GM12878 (cell line): ENCODE results near the gene RXYLT1.

Source experiments
- CBX3 ChIP-seq: fragments of 200-600 bp; sonication (generic); IDR thresholded peaks from 2 replicates; pipeline ENCODE4 v1.6.1; 2016; ENCODE audit warnings: low read depth, borderline replicate concordance
- CBX5 ChIP-seq: sonication (generic); IDR thresholded peaks from 2 replicates; pipeline ENCODE4 v1.6.1; 2016; ENCODE audit warnings: low read depth, moderate library complexity, mild to moderate bottlenecking, inconsistent platforms
- EED ChIP-seq: sonication (generic); IDR thresholded peaks from 2 replicates; pipeline ENCODE4 v1.6.1; 2016; ENCODE audit warnings: antibody characterized with exemption, low read depth
- EZH2 ChIP-seq: IDR thresholded peaks from 2 replicates; pipeline ENCODE4 v1.6.1; 2012; ENCODE audit warnings: low read depth, mild to moderate bottlenecking, control low read depth, inconsistent platforms, low read length, borderline replicate concordance; ENCODE audit not compliant: control insufficient read depth
- RBBP5 ChIP-seq: fragments of 200-600 bp; sonication (generic); conservative IDR thresholded peaks from 2 replicates; pipeline ENCODE4 v1.6.1; 2016
- RFX5 ChIP-seq: IDR thresholded peaks from 2 replicates; pipeline ENCODE4 v1.6.1; 2011; ENCODE audit warnings: low read depth, low read length, improper control_type of control experiment
- SIN3A ChIP-seq: IDR thresholded peaks from 2 replicates; pipeline ENCODE4 v1.6.1; 2012; ENCODE audit warnings: low read depth, low read length, improper control_type of control experiment
- SPI1 ChIP-seq: IDR thresholded peaks from 2 replicates; pipeline ENCODE4 v1.6.1; 2011; ENCODE audit warnings: low read depth, mild to moderate bottlenecking, low read length, moderate library complexity, borderline replicate concordance; ENCODE audit not compliant: insufficient read depth
- SREBF1 ChIP-seq: IDR thresholded peaks from 2 replicates; pipeline ENCODE4 v1.6.1; 2012; ENCODE audit warnings: mild to moderate bottlenecking, low read length
- ZSCAN29 ChIP-seq: fragments of 450-650 bp; IDR thresholded peaks from 2 replicates; pipeline ENCODE4 v1.6.1; 2017; ENCODE audit warnings: mild to moderate bottlenecking, moderate library complexity
- TF ChIP-seq, protein P1 (sequence below), 3 experiments: IDR thresholded peaks in 2 of 3; conservative IDR thresholded peaks in 1 of 3; 2 replicates each; pipeline ENCODE4 v1.5.1; 2011; ENCODE audit warnings: low read depth in 3 of 3, low read length in 3 of 3, mild to moderate bottlenecking in 3 of 3, control low read depth in 2 of 3, moderate library complexity in 2 of 3, inconsistent platforms in 1 of 3, mixed read lengths in 1 of 3; ENCODE audit not compliant: control insufficient read depth in 2 of 3, insufficient read depth in 1 of 3; ENCODE audit errors: extremely low read depth in 1 of 3
- TF ChIP-seq, protein P2 (sequence below): fragments of 450-650 bp; formaldehyde crosslinking; IDR thresholded peaks from 2 replicates; pipeline ENCODE4 v1.4.0; 2020; ENCODE audit warnings: mild to moderate bottlenecking, moderate library complexity

DNA sequence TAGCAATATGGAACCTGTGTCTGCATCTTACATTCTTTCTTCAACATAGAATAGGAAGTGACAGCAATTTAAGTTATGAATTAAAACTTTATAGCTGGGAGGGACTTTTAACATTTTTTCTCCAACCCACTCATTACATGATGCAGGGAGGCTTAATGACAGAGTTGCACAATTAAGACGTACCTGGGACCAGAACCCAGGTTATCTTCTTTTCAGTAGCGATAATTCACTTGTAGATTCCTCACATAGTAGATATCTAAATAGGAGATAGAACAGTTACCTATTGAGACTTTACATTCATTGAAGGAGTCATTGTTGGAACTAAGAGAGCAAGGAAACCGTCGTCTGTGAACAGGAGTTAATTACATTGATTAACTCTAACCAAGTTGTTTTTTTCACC, 69.9 kb downstream of the RXYLT1 start:
- TF ChIP-seq RFX5: no peak
- no peak for TF ChIP-seq SPI1
- no peak for TF ChIP-seq RBBP5
- no peak for TF ChIP-seq SREBF1
- TF ChIP-seq CBX3: no peak
- TF ChIP-seq CBX5: no peak
- TF ChIP-seq ZSCAN29: no peak
- TF ChIP-seq EED: no peak
- TF ChIP-seq EZH2: no peak
- TF ChIP-seq, protein P1, sequence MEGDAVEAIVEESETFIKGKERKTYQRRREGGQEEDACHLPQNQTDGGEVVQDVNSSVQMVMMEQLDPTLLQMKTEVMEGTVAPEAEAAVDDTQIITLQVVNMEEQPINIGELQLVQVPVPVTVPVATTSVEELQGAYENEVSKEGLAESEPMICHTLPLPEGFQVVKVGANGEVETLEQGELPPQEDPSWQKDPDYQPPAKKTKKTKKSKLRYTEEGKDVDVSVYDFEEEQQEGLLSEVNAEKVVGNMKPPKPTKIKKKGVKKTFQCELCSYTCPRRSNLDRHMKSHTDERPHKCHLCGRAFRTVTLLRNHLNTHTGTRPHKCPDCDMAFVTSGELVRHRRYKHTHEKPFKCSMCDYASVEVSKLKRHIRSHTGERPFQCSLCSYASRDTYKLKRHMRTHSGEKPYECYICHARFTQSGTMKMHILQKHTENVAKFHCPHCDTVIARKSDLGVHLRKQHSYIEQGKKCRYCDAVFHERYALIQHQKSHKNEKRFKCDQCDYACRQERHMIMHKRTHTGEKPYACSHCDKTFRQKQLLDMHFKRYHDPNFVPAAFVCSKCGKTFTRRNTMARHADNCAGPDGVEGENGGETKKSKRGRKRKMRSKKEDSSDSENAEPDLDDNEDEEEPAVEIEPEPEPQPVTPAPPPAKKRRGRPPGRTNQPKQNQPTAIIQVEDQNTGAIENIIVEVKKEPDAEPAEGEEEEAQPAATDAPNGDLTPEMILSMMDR (IDR thresholded peaks at IDR 0.05 in 2 of 3, conservative IDR thresholded peaks at IDR 0.05 in 1 of 3; ENCODE audit: control insufficient read depth in 2 of 3, extremely low read depth in 1 of 3, insufficient read depth in 1 of 3, low read depth in 3 of 3, low read length in 3 of 3): no peak
- TF ChIP-seq, protein P2, sequence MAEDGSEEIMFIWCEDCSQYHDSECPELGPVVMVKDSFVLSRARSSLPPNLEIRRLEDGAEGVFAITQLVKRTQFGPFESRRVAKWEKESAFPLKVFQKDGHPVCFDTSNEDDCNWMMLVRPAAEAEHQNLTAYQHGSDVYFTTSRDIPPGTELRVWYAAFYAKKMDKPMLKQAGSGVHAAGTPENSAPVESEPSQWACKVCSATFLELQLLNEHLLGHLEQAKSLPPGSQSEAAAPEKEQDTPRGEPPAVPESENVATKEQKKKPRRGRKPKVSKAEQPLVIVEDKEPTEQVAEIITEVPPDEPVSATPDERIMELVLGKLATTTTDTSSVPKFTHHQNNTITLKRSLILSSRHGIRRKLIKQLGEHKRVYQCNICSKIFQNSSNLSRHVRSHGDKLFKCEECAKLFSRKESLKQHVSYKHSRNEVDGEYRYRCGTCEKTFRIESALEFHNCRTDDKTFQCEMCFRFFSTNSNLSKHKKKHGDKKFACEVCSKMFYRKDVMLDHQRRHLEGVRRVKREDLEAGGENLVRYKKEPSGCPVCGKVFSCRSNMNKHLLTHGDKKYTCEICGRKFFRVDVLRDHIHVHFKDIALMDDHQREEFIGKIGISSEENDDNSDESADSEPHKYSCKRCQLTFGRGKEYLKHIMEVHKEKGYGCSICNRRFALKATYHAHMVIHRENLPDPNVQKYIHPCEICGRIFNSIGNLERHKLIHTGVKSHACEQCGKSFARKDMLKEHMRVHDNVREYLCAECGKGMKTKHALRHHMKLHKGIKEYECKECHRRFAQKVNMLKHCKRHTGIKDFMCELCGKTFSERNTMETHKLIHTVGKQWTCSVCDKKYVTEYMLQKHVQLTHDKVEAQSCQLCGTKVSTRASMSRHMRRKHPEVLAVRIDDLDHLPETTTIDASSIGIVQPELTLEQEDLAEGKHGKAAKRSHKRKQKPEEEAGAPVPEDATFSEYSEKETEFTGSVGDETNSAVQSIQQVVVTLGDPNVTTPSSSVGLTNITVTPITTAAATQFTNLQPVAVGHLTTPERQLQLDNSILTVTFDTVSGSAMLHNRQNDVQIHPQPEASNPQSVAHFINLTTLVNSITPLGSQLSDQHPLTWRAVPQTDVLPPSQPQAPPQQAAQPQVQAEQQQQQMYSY (CRISPR knock-in tag): no peak
- TF ChIP-seq SIN3A: no peak
